SJSA1 (cell line): ENCODE results near the gene PSMD3. TPM values are rescaled to one million over a fixed set of nuclear protein-coding genes. Genes with fewer than 3 reads are reported as not detected.

ENCODE experiments used
- DNase-seq, 2 experiments: peaks; one replicate each; pipeline ENCODE4 v3.0.0-alpha.2; 2015 to 2020; ENCODE audit warnings: low spot score in 2 of 2, low read depth in 1 of 2
- H3K27ac ChIP-seq: fragments of 250-450 bp; sonication (Bioruptor Pico); 2 replicates; pipeline ENCODE4 v1.5.1; 2020; ENCODE audit warnings: mild to moderate bottlenecking, moderate library complexity
- H3K27me3 ChIP-seq: fragments of 250-450 bp; sonication (Bioruptor Pico); replicated peaks from 2 replicates; pipeline ENCODE4 v1.5.1; 2020; ENCODE audit warnings: mild to moderate bottlenecking, moderate library complexity
- H3K36me3 ChIP-seq: fragments of 250-450 bp; sonication (Bioruptor Pico); 2 replicates; pipeline ENCODE4 v1.5.1; 2020; ENCODE audit warnings: mild to moderate bottlenecking
- H3K4me1 ChIP-seq: fragments of 250-450 bp; sonication (Bioruptor Pico); replicated peaks from 2 replicates; pipeline ENCODE4 v1.6.1; 2021; ENCODE audit warnings: mild to moderate bottlenecking
- H3K4me3 ChIP-seq: fragments of 250-450 bp; sonication (Bioruptor Pico); 2 replicates; pipeline ENCODE4 v1.5.1; 2020; ENCODE audit warnings: mild to moderate bottlenecking
- H3K9me3 ChIP-seq: fragments of 250-450 bp; sonication (Bioruptor Pico); replicated peaks from 2 replicates; pipeline ENCODE4 v1.5.1; 2020; ENCODE audit warnings: mild to moderate bottlenecking
- total RNA-seq: library from RNA; depleted of rRNA; stranded (reverse); fragments of >200 nt; shearing (Covaris generic); gene quantifications from 2 replicates; pipeline ENCODE4 v1.2.3, GENCODE V29; 2014

PSMD3 gene
- total RNA-seq, 1 experiment from 2014 or later, result 167 TPM

DNA sequence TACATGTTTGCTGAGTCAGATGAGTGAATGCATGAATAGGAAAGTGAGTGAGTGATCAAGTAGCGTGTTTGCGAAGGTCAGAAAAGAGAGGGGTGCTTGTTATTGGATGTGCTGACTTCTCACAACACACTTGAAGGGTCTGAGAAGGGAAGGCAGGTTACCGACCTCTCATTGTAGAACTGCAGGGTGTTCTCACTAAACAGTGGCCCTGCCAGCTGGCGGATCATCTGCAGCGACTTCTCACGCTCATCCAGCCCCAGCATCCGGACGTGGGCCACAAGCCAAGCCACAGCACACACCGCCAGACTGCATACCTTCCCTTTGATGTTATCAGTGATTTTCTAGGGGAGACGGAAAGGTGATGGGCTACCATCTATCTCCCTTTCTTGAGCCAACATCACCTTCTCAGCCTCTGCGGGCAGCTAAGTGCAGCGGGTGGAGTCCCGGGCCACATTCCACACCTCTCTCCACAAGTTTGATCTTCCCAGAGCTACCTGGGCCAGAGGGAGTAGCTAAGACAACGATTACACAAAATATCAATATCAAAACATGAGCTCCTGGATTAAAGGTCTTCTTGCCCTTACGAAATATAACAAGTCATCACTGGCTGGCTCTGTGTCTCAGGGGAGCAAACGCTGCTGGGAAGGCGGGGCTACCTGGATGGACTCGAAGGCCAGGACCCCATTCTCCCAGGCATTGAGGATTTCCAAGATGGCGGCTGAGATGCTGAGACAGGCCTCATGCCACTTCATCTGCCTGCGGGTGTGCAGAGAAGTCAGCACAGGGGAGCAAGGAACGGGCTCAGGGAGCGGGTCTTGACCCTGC, 45.6 kb downstream of the PSMD3 start:
- H3K27me3 ChIP-seq, result no peaks in the 10 kb centered on the region
- peaks cover 83% of the 10 kb centered on the region for H3K36me3 ChIP-seq
- H3K4me1 ChIP-seq, result peaks cover 25% of the 10 kb centered on the region
- no peak for DNase-seq
- no peaks in the 10 kb centered on the region for H3K9me3 ChIP-seq
- no peak overlapping the region for H3K4me3 ChIP-seq
- H3K27ac ChIP-seq, result no peak overlapping the region

GRCh38 chr17:40026816-40027613, 46.4 kb downstream of the PSMD3 start:
- Histone ChIP-seq H3K9me3 (no peaks in the 10 kb centered on the region), H3K27ac (no peak overlapping the region), H3K4me1 (peaks cover 17% of the 10 kb centered on the region), H3K4me3 (no peak overlapping the region), H3K36me3 (peaks cover 83% of the 10 kb centered on the region), H3K27me3 (no peaks in the 10 kb centered on the region)
- peak; percentile 50 to 79 for DNase-seq

GRCh38 chr17:40027614-40028012, 47.0 kb downstream of the PSMD3 start:
- Histone ChIP-seq H3K36me3 (peaks cover 83% of the 10 kb centered on the region), H3K4me1 (peaks cover 16% of the 10 kb centered on the region), H3K4me3 (no peak overlapping the region), H3K9me3 (no peaks in the 10 kb centered on the region), H3K27me3 (no peaks in the 10 kb centered on the region), H3K27ac (no peak overlapping the region)
- no peak for DNase-seq

DNA sequence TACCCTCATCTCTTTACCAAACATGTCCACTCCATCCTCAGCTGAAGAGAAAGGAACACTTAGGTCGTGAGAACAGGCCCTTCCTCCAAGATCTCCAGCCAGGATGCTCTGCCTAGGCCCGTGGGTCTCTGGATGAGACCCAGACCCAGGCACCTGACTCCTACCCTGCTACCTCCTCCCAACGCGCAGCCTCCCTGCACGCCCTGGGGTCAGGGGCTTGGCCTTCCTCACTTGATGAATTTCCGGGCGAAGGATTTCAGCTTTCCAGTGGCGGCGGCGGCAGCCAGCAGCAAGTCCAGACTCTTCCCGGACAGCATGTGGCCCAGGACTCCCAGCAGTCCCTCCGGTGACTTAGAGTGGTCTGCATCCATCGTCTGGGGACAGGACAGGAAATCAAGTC, 48.0 kb downstream of the PSMD3 start:
- Histone ChIP-seq H3K36me3 (peaks cover 81% of the 10 kb centered on the region), H3K27me3 (no peaks in the 10 kb centered on the region), H3K4me3 (no peak overlapping the region), H3K4me1 (peaks cover 9% of the 10 kb centered on the region), H3K27ac (no peak overlapping the region), H3K9me3 (no peaks in the 10 kb centered on the region)
- DNase-seq, result no peak

DNA sequence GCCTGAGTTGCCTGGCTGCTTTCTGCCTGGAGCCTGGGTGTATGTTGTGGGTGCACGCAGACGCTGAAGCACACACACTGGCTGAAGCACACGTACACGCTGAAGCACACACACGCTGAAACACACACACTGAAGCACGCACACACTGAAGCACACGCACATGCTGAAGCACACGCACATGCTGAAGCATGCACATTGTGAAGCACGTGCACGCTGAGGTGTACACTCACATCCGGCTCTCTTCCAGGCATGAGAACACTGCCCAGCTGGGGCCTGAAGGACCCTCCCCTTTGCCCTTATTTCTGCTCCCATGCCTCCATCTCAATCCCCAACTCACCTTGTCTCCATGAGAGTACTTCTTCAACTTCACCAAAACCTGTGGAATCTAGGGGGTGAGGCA, 51.1 kb downstream of the PSMD3 start:
- Histone ChIP-seq H3K27ac (no peak overlapping the region), H3K27me3 (no peaks in the 10 kb centered on the region), H3K4me3 (no peak overlapping the region), H3K36me3 (peaks cover 79% of the 10 kb centered on the region), H3K9me3 (no peaks in the 10 kb centered on the region; the same call in 1 of the 2 replicates), H3K4me1 (0 out of 2 replicates have a peak, but pooled peaks cover 2% of the 10 kb centered on the region)
- DNase-seq, result no peak

GRCh38 chr17:40032322-40033320, 52.0 kb downstream of the PSMD3 start:
- no peak overlapping the region for H3K4me3 ChIP-seq
- no peaks in the 10 kb centered on the region for H3K27me3 ChIP-seq
- H3K4me1 ChIP-seq, result no peaks in the 10 kb centered on the region
- DNase-seq, result no peak
- H3K9me3 ChIP-seq, result no peaks in the 10 kb centered on the region; the same call in 1 of the 2 replicates
- H3K36me3 ChIP-seq, result peaks cover 69% of the 10 kb centered on the region
- no peak overlapping the region for H3K27ac ChIP-seq

GRCh38 chr17:40033339-40033738, 52.7 kb downstream of the PSMD3 start:
- Histone ChIP-seq H3K36me3 (peaks cover 66% of the 10 kb centered on the region), H3K9me3 (no peaks in the 10 kb centered on the region; the same call in 1 of the 2 replicates), H3K27me3 (no peaks in the 10 kb centered on the region), H3K27ac (no peak overlapping the region), H3K4me1 (peaks cover under 1% of the 10 kb centered on the region; the same call in 1 of the 2 replicates), H3K4me3 (no peak overlapping the region)
- DNase-seq, result no peak

GRCh38 chr17:40034426-40035161, 54.0 kb downstream of the PSMD3 start:
- Histone ChIP-seq H3K4me1 (peaks cover 12% of the 10 kb centered on the region), H3K27me3 (no peaks in the 10 kb centered on the region), H3K9me3 (no peaks in the 10 kb centered on the region; the same call in 1 of the 2 replicates), H3K36me3 (peaks cover 55% of the 10 kb centered on the region), H3K4me3 (no peak overlapping the region), H3K27ac (no peak overlapping the region)
- no peak for DNase-seq

DNA sequence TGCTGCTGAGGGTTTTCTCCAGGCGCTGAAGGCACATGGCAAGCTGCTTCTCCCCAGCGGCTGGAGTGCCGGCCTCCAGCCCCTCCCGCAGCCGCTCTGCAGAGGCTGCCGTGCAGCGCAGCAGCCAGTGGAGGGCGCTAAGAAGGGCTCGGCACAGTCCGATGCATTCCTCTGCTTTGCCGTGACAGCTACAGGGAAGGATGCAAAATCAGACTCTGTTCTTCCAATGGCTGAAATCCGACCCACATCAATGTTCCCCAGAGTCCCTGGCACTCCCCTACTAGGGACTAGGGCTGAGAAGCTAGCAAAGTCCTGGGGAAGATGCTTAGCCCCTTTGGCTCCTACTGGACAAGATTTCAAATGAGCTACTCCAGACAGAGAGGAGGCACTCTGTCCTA, 54.6 kb downstream of the PSMD3 start:
- no peaks in the 10 kb centered on the region; the same call in 1 of the 2 replicates for H3K9me3 ChIP-seq
- no peak overlapping the region for H3K4me3 ChIP-seq
- no peak for DNase-seq
- peaks cover 12% of the 10 kb centered on the region for H3K4me1 ChIP-seq
- H3K27me3 ChIP-seq, result no peaks in the 10 kb centered on the region
- peaks cover 52% of the 10 kb centered on the region for H3K36me3 ChIP-seq
- H3K27ac ChIP-seq, result no peak overlapping the region

- H3K4me3 ChIP-seq, result no peak overlapping the region
- no peaks in the 10 kb centered on the region; the same call in 1 of the 2 replicates for H3K9me3 ChIP-seq
- peaks cover 12% of the 10 kb centered on the region for H3K4me1 ChIP-seq
- H3K27me3 ChIP-seq, result no peaks in the 10 kb centered on the region
- DNase-seq, result peak; percentile 62 to 70
- peaks cover 26% of the 10 kb centered on the region for H3K36me3 ChIP-seq
- H3K27ac ChIP-seq, result no peak overlapping the region
Observed at GRCh38 chr17:40038882-40039513, 58.4 kb downstream of the PSMD3 start.

- no peak for DNase-seq
- no peaks in the 10 kb centered on the region for H3K27me3 ChIP-seq
- peaks cover 9% of the 10 kb centered on the region; the same call in 1 of the 2 replicates for H3K36me3 ChIP-seq
- peaks cover 12% of the 10 kb centered on the region for H3K4me1 ChIP-seq
- H3K27ac ChIP-seq, result no peak overlapping the region
- H3K4me3 ChIP-seq, result no peak overlapping the region
- no peaks in the 10 kb centered on the region for H3K9me3 ChIP-seq
Observed at GRCh38 chr17:40041196-40041595, 60.6 kb downstream of the PSMD3 start.
